ENCODE results near the gene NUP210. TPM values are rescaled to one million over a fixed set of nuclear protein-coding genes. Genes with fewer than 3 reads are reported as not detected.
"Not testable (repeated sequence)": the region's sequence is repeated elsewhere in the genome, so short reads cannot be mapped to it uniquely, and the experiment has no call there.

The NUP210 gene
- total RNA-seq (2014; rRNA removed; shearing (Covaris generic)): 14.9 and 19.4 TPM in 2 replicates
- polyA plus RNA-seq (2015; cell fraction: cytosol; rRNA removed): 41.2 and 51.0 TPM in 2 replicates
- polyA plus RNA-seq (2015; cell fraction: nucleus; rRNA removed): 17.6 and 22.5 TPM in 2 replicates

DNA sequence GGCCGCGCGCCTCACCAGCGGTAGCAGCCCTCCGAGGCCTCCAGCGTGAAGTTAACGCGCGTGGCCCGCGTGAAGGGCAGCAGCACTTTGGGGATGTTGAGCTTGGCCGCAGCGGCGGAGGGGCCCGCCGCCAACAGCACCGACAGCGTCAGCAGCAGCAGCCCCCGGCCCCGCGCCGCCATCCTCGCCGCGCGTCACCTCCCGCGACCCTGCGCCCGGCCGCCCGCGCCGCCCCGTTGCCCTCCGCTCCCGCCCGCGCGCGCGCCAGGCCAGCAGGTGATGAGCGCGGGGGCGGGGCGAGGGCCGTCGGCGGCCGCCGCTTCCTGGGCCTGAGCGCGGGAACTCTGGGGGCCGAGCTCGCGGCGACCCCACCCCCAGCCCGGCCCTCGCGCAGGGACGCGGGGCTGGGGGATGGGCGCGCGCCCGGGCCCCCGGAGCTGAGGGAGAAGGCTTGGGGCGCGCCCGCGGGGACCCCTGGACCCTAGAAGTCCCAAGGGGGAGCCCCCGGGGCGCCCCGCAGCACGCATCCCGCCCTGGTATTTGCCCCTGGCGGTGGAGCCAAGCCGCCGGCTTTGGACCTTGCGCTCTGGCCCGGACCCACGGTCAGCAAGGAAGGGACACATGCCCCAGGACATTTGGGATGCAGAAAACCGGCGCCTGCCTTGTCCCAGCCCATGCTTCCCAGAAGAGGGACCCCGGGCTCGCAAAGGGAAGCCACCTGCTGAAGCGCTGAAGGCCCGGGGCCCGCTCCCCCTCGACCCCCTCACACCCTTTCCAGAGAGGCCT, at the start of gene NUP210:
Gene NUP210, minus strand, starts transcription at position 278 of the 786 bp plus-strand sequence. Its CDS starts 96 bp downstream, at position 182.
- in situ Hi-C loops (cut with HindIII; ENCODE audit: low pct_unique_long_range_greater_than_20kb, low sequenced_read_pairs): no loop called here
- peak; percentile 26 for DNase-seq (ENCODE audit: low read depth, low spot score)

DNA sequence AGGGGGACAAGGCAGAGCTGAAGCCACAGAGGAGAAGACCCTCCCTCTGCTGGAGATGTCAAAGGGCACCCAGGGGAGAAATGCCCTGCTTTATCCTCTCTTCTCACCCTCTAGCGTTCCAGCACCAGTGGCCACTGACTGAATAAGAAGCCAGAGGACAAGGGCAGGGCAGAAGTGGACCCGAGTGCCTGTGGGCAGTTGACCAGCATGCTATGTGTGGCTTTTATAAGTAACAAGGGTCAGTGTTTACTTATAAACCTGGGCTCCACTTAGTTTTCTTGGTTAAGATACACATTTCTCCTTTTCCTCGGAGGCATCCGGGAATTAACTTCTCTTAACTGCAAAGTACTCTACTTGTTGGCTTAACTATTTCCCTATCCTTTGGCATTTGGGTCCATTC, 46.7 kb upstream of the NUP210 start:
- in situ Hi-C loops (cut with HindIII; ENCODE audit: low pct_unique_long_range_greater_than_20kb, low sequenced_read_pairs): no loop called here

GRCh38 chr3:13465236-13465873, 45.2 kb upstream of the NUP210 start:
- in situ Hi-C loops (cut with HindIII; ENCODE audit: low pct_unique_long_range_greater_than_20kb, low sequenced_read_pairs): no loop called here

More for the DNA sequence above, 46.7 kb upstream of the NUP210 start:
- DNase-seq (ENCODE audit: low read depth, low spot score): no peak

GRCh38 chr3:13463618-13464400, 43.7 kb upstream of the NUP210 start:
- in situ Hi-C loops (cut with HindIII; ENCODE audit: low pct_unique_long_range_greater_than_20kb, low sequenced_read_pairs): no loop called here

More at GRCh38 chr3:13465236-13465873, 45.2 kb upstream of the NUP210 start:
- DNase-seq (ENCODE audit: low read depth, low spot score): no peak

GRCh38 chr3:13462822-13463221, 42.7 kb upstream of the NUP210 start:
- in situ Hi-C loops (cut with HindIII; ENCODE audit: low pct_unique_long_range_greater_than_20kb, low sequenced_read_pairs): no loop called here

More at GRCh38 chr3:13463618-13464400, 43.7 kb upstream of the NUP210 start:
- no peak for DNase-seq (ENCODE audit: low read depth, low spot score)

DNA sequence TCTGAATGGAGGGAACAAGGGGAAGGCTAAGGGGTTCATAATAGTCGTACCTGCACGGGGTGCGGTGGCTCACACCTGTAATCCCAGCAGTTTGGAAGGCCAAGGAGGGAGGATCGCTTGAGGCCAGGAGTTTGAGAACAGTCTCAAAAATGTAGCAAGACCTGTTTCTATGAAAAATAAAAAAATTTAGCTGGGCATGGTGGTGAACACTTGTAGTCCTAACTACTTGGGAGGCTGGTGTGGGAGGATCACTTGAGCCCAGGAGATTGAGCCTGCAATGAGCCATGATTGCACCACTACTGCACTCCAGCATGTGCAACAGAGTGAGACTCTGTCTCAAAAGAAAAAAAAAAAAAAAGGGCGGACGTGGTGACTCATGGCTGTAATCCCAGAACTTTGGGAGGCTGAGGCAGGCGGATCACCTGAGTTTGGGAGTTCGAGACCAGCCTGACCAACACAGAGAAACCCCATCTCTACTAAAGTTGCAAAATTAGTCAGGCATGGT, 42.1 kb upstream of the NUP210 start:
- in situ Hi-C loops (cut with HindIII; ENCODE audit: low pct_unique_long_range_greater_than_20kb, low sequenced_read_pairs): no loop called here
- DNase-seq (ENCODE audit: low read depth, low spot score): no peak

More at GRCh38 chr3:13462822-13463221, 42.7 kb upstream of the NUP210 start:
- DNase-seq (ENCODE audit: low read depth, low spot score): no peak

DNA sequence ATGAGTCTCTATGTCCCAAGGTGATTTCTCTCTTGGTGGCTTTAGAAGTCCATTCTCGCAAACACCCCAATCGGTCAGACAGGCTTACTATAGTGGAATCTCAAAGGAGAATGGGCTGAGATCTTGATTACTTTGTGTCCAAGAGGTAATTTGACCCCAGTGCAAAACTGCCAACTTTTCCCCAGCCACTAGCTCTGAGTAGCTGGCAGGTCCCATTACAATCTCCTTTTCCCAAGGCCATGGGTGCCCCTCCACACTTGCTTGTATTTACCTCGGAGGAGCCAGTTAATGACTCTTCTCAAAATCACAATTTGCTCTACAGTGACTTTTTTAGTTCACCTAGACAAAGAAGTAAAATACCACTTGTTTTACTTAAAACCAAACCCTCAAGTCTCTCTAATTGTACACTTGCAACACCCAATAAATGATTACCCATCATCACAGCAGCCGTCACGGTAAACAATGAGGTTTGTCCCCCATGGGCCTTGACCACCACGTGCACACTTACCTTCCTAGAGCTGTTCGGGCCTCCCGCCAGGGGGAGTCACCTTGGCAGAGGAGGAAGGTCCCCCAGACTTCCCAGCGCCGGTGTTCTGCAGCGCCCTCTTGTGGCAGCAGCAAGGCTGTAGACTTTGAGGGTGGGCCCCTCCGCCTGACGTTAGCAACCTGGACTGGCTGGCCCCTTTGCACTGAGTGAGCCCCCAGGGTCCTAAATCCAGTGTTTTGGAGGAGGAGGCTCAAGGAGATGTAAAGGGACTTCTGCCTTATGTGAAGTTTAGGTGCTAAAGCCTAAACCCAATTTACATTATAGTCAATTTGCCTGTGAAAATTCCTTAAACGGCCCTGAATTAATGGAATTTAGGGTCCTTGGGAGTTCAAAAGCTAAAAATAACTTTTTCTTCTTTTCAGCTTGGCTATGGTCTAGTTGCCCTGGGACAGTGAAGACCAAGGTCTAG, 41.3 kb upstream of the NUP210 start:
- peak; percentile 87 for DNase-seq (ENCODE audit: low read depth, low spot score)
- in situ Hi-C loops (cut with HindIII; ENCODE audit: low pct_unique_long_range_greater_than_20kb, low sequenced_read_pairs): no loop called here

GRCh38 chr3:13460341-13460736, 40.2 kb upstream of the NUP210 start:
- DNase-seq (ENCODE audit: low read depth, low spot score): no peak
- in situ Hi-C loops (cut with HindIII; ENCODE audit: low pct_unique_long_range_greater_than_20kb, low sequenced_read_pairs): no loop called here

DNA sequence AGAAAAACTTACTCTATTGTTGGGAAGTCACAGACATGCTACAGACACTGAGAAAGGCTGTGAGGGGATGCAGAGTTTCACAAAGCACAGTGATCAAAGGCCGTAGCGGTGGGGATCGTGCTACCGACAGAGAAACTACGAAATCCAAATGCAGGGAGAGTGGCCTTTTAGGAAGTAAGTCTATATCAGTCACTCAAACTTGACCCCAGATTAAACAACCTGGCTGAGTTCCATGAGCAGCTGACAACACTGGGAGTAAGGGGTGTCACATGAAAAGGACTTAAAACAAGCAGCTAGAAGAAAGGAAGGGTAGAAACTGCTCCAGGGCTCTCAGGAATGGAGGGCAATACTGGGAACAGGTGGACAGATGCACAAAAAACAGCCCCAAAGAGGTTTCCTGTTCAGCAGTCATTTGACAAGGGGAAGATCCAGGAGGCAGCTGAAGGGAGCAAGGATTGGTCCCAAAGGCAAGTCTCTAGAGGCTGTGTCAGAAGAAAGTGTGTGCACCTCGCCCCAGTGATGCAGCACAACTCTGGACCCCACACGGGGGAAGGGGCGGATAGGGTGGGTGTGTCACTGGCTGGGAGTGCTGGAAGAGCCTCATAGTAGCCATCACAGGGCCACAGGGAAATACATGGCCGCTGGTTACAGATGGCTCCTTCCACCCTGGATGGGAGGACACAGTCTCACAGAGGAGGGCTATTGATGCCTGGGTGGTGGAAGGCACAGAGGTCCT, 39.7 kb upstream of the NUP210 start:
- in situ Hi-C loops (cut with HindIII; ENCODE audit: low pct_unique_long_range_greater_than_20kb, low sequenced_read_pairs): no loop called here

GRCh38 chr3:13457593-13457992, 37.5 kb upstream of the NUP210 start:
- no peak for DNase-seq (ENCODE audit: low read depth, low spot score)
- in situ Hi-C loops (cut with HindIII; ENCODE audit: low pct_unique_long_range_greater_than_20kb, low sequenced_read_pairs): no loop called here

More for the DNA sequence above, 39.7 kb upstream of the NUP210 start:
- peak; percentile 29 for DNase-seq (ENCODE audit: low read depth, low spot score)

DNA sequence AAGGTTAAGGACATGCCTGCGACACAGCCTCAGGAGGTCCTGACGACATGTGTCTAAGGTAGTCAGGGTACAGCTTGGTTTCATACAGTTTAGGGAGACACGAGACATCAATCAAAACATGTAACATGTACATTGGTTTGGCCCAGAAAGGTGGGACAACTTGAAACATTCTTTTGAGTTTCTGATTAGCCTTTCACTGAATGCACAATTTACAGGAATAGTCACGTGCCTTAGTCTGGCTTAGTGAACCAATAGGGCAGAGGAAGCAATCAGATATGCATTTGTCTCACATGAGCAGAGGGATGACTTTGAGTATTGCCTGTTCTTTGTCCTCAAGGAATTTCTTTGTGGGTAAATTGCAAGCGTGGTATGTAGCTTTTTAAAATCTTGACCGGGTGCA, 35.5 kb upstream of the NUP210 start:
- in situ Hi-C loops (cut with HindIII; ENCODE audit: low pct_unique_long_range_greater_than_20kb, low sequenced_read_pairs): no loop called here

DNA sequence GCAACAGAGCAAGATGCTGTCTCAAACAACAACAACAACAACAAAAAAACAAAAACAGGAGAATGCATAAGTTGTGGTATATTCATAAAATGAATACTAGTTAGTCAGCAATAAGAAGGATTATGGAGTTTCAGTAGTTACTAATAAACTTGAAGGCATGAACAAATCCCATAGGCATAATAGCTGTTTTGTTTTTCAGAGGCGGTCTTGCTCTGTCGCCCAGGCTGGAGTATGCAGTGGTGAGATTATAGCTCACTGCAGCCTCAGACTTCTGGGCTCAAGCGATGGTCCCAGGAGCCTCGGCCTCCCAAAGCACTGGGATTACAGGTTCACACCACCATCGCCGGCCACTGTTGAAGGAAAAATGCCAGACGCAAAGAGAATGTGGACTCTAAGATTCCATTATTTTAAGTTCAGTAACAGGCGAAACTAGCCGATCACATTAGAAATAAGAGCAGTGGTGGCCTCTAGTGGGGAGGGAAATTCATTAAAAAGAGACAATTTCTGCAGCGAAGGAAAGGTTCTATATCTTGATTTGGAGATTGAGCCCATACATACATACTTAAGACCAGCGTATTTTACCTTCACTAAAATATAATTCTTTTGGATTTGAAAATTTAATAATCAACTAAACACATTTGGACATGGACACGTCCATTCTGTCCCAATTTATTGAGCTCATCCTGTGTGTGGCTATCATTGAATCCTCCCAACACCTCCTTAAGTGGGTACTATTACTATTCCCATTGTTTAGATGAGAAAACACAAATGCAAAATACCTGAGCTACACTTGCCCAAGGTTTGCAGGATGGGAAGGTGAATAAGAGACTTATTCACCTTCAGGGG, 32.6 kb upstream of the NUP210 start:
- DNase-seq (ENCODE audit: low read depth, low spot score): peak; percentile 76
- in situ Hi-C loops (cut with HindIII; ENCODE audit: low pct_unique_long_range_greater_than_20kb, low sequenced_read_pairs): no loop called here

More for the DNA sequence above, 35.5 kb upstream of the NUP210 start:
- peak; percentile 87 for DNase-seq (ENCODE audit: low read depth, low spot score)

DNA sequence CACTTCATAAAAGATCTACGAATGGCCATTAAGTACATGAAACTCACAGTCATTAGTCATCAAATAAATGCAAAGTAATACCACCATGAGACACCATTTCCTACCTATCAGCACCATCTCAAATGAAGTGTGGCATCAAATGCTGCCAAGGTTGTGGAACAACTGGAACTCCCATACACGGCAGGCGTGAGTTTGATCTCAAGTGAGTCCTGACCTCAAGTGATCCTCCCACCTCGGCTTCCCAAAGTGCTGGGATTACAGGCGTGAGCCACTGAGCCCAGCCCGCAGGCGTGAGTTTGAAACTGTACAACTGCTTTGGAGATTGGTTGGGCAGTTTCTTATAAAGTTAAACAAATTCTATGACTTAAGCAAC, 31.2 kb upstream of the NUP210 start:
- in situ Hi-C loops (cut with HindIII; ENCODE audit: low pct_unique_long_range_greater_than_20kb, low sequenced_read_pairs): no loop called here
- DNase-seq (ENCODE audit: low read depth, low spot score): no peak

GRCh38 chr3:13442882-13443281, 22.8 kb upstream of the NUP210 start:
- DNase-seq (ENCODE audit: low read depth, low spot score); in situ Hi-C loops (cut with HindIII; ENCODE audit: low pct_unique_long_range_greater_than_20kb, low sequenced_read_pairs): not testable (repeated sequence)

- in situ Hi-C loops (cut with HindIII; ENCODE audit: low pct_unique_long_range_greater_than_20kb, low sequenced_read_pairs): no loop called here
- DNase-seq (ENCODE audit: low read depth, low spot score): no peak
Measured at GRCh38 chr3:13440204-13440817, 20.2 kb upstream of the NUP210 start.
